NCI-H748 (cell line): Measurements from ENCODE around the gene SATB2.
A peak's percentile ranks its signal among the peaks of the same experiment; 100 is the strongest.

ENCODE experiments used
- DNase-seq: peaks from one replicate; lab custom pipeline; 2025; ENCODE audit not compliant: unreplicated experiment; lab: John Stamatoyannopoulos, UW

The SATB2 gene

GRCh38 chr2:199452991-199453379 lies 4.8 kb downstream of the SATB2 start:
- DNase-seq, result no peak

GRCh38 chr2:199452260-199452990 lies 5.3 kb downstream of the SATB2 start:
- no peak for DNase-seq

GRCh38 chr2:199449956-199450355 lies 7.8 kb downstream of the SATB2 start:
- DNase-seq, result no peak

DNA sequence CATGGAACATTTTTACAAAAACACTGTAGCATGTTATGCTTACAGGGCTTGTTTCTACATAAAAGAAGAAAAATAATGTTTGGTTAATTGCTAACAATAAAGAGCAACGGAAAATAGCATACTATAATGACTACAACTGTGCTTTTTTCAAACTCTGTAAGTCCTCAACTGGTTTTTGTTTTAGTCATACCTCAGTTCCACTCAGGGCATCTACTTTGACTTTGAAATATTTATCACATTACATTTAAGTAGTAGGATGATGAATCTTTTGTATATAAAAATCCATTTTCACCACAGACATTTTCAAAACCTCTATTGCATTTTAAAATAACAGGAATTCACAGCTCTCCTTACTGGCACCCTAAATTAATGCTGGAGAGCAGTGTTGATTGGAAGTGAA lies 8.3 kb downstream of the SATB2 start:
- no peak for DNase-seq

DNA sequence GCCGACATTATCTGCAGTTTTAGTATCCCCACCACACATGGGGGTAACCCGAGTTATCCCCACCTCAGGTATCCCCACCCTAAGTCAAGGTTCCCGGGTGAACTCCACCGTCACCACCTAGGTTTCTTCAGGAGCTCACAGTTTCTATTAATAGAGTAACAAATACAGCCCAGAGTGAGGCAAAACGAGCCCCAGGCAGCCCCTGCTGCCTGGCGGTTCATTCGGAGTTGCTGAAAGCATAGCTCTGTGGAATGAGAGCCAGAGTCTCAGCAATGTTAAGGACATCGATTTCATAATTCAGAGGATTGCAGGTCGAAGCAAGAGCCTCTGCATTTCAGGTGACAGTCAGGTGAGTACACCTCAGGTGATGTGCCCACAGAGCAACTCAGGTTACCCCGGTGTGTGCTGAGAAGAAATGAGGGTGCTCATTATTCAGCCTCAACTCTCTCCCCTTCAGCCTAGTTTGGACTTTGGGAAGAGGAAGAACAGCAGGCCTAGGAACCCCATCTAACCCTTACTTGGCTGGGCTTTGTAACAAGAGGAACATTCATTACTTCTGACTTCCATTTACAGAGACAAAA lies 10.7 kb downstream of the SATB2 start:
- DNase-seq, result no peak

DNA sequence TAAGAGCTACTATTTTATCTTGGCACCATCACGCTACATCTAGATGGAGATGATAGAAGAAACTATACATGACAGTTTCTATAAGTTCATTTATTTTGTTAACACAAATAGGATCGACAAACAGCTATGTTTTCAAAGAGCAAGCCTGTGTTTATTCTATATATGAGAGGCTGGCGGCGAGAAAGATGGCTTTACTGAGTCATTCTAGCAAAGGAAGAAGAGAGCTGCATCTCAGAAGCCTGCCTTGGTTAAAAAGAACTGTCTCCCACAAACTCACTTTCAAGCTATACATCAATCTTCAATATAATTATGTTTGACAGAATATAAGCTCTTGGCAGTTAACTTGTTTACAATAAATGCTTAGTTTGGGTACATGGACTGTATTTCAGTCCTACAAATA lies 13.0 kb downstream of the SATB2 start:
- no peak for DNase-seq

- DNase-seq, result no peak
Measured at GRCh38 chr2:199443589-199444130, 14.1 kb downstream of the SATB2 start.

DNA sequence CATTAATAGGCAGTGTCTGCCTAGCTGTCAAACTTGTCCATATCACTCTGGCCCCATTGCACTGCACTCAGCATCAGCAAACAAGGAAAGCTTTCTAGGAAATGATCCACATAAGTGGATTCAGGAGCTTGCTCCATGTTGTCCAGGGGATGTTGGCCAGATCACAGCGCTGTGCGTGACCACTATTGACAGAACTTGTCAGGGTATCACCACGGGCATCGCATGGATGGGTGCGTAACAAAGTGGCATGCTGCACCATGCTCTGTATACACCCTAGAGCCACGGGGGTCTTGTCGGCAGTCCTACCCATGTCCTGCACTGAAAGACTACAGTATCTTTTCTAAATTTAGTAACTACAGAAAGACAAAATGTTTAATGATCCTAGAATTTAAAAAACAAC lies 15.6 kb downstream of the SATB2 start:
- DNase-seq, result no peak

DNA sequence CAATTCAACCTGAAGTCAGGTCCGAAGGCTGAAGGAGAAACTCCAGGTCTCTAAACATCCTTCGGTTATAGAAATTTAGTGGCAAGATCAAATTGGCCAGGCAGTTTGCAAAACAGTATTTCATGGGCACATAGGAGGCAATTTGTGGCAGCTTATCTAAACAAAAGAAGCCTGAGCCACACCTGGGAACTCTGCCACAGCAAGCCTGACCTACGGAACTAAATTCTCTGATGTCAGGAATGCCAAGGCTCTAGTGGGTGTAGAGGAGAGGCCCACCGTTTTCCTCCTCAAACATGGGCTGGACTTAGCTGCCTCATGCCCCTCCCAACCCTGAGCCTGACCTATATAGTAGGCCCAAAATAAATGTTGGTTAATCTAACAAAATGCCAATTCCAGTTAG lies 16.0 kb downstream of the SATB2 start:
- no peak for DNase-seq

DNA sequence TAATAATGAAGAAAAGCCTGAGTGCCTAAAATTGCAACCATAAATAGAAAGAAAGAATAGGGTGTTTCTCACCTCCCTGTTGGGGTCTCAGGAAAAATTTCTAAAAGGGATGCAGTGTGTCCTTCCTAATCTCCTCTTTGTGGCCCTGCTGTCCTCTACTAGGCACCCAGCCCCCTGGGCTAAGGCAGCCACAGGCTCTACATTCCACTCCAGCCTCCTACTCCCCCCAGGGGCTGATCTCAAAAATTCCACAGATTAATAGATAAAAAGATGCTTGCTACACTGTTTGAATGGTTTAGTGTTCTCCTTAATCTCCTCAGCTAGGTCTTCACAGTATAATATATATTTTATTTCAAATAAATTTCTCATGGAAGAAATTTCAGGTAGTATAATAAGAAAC lies 17.6 kb downstream of the SATB2 start:
- no peak for DNase-seq

DNA sequence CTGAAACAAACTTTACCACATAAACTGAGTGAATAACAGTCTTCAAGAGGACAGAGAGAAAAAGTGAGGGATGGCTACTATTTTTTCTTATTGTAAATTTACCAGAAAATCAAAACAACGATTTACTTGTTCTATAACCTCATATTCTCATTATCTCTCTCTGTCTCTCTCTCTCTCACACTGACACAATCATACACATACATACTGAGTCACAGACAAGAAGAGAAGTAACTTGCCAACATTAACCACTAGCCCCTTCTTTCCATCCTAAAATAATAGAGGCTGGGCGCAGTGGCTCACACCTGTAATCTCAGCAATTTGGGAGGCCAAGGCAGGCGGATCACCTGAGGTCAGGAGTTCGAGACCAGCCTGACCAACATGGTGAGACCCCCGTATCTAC lies 18.2 kb downstream of the SATB2 start:
- no peak for DNase-seq

DNA sequence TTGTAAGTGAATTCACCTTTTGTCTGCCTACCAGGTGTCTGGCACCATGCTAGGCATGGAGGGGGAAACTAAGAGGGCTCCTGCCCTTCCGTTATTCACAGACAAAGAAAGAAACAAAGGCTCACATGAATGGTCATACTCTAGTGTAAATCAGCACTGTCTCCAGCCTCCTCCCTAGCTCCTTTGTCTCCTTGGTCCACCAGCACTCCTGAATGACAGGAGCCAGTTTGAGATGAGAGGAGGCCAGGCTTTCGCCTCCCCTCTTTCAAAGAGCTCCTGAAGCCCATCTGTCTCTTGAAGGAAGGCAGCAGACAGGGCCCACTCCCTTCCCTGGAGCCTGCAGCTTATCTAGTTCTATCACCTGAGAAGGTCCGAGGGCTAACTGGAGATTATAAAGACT lies 18.7 kb downstream of the SATB2 start:
- no peak for DNase-seq

DNA sequence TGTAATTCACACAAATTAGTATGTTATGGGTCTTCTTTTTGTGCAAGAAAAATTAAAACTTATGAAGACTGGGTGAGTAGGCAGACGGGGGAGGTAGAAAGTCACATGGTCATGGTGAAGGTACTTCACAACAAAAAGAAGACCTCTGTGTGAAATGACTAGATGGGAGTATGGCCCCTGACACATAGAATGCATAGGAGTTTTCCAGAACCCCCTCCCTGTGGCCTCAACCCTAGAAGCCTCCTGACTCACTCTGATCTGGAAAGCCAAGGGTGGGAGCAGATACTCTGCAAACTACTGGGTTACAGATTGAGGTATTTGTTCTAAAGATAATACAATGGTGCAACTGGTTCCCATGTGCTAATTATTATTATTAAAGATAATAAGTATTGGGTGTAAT lies 23.2 kb downstream of the SATB2 start:
- no peak for DNase-seq

- DNase-seq, result no peak
Measured at GRCh38 chr2:199433204-199433832, 24.4 kb downstream of the SATB2 start.

DNA sequence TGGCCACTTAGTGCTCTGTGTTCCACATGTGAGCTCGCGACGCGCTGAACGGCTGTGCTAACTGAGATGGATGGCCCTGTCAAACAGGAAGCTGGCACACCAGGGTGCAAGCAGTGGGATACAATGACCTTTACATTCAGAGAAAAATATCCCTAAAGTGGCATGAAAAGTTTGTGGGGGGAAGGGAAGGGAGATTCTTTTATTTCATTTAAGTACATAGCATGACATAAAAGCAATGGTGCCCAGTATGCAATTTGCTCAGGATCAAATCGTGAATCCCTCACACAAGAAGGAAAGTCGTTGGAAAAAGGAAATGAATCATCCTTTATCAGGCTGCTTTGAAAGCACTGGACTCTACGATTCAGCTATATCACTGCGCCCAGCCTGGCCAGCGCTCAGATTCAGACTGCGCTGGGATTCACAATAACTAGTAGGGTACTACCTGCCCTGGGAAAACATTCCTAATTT lies 26.0 kb downstream of the SATB2 start:
- DNase-seq, result peak; percentile 27

- no peak for DNase-seq
Measured at GRCh38 chr2:199430214-199430613, 27.5 kb downstream of the SATB2 start.

DNA sequence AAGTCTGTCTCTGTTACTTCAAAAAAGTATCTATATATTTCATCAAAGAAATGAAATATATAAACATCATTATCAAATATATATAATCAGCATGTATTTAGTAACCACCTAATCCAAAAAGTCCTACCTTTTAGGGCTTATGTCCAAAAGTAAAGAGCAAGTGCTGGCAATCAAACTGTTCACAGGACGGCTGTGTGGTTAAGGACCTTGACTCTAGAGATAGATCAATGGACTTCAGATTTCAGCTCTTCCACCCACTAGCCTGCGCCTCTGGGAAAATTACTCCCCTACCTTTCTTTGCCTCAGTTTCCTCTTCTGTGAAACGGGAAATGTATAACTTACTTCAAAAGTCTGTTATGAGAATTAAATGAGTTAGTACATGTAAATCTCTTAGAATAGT lies 29.4 kb downstream of the SATB2 start:
- no peak for DNase-seq

- DNase-seq, result no peak
Measured at GRCh38 chr2:199424160-199424559, 33.6 kb downstream of the SATB2 start.

GRCh38 chr2:199419428-199419827 lies 38.3 kb downstream of the SATB2 start:
- DNase-seq, result no peak

- no peak for DNase-seq
Measured at GRCh38 chr2:199414465-199414864, 43.3 kb downstream of the SATB2 start.

DNA sequence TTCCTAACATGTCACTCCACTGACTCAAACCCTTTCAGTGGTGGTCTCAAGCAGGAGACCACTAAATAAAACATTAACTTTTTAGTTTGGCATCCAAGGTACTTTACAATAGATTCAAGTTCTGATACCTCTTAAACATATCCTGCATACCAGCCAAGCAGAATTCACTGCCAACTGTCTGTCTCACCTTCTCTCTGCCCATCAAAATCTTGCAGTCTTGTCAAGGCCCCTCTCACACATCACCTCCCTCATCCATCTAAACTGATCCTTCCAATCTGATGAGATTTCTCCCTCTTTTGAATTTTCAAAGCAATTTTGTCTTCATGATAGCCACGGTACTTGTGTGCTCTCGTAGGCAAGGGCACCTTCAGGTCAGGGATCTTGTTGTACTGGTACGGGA lies 43.7 kb downstream of the SATB2 start:
- DNase-seq, result no peak
